ENCODE data around the gene SNRNP70. TPM values are rescaled to one million over a fixed set of nuclear protein-coding genes. Genes with fewer than 3 reads are reported as not detected.
A peak's percentile ranks its signal among the peaks of the same experiment; 100 is the strongest.

Gene SNRNP70
- total RNA-seq, 3 donors from 2014 or later, result 222 to 444 (median 316) TPM

GRCh38 chr19:49065905-49066512, 19.2 kb upstream of the SNRNP70 start:
- intact Hi-C loops (cut with DNase I; ENCODE audit: low total_unique reads), result loop anchor here (5.0 kb wide), 1 partner anchor 441 kb away; no protein-coding TSS in a partner anchor
- TF ChIP-seq POLR2AphosphoS5 (IDR thresholded peaks at IDR 0.05) (no peak), CTCF (IDR thresholded peaks at IDR 0.05) (no peak), POLR2A (IDR thresholded peaks at IDR 0.05) (no peak)
- Histone ChIP-seq H3K9me3 (no peaks in the 10 kb centered on the region), H3K36me3 (no peaks in the 10 kb centered on the region), H3K4me3 (no peak overlapping the region), H3K27ac (no peak overlapping the region), H3K4me1 (no peaks in the 10 kb centered on the region), H3K27me3 (peaks cover 0 to 15% of the 10 kb centered on the region in 2 donors)
- DNase-seq (ENCODE audit: low spot score in 2 of 2), result no peak

DNA sequence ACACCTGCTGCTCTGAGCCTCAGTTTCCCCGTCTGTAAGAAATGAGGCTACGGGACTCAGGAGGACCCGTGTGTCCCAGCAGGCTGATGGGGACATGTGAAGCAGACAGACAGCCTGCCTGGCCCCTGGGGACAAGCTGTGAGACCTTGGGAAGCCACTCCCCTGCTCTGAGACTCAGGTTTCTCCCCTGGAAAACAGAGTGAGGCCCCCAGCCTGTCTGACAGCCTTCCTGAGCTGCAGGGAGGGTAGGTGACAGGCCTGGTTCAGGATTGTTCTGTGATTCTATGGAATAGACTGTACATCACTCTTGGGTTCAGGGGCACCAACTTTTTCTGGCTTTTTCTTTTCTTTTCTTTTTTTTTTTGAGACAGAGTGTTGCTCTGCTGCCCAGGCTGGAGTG, 17.7 kb upstream of the SNRNP70 start:
- no peak for DNase-seq (ENCODE audit: low spot score in 2 of 2)
- H3K27me3 ChIP-seq, result peaks cover 6 to 27% of the 10 kb centered on the region in 2 donors
- intact Hi-C loops (cut with DNase I; ENCODE audit: low total_unique reads), result loop anchor here (5.0 kb wide), 1 partner anchor 440 kb away; no protein-coding TSS in a partner anchor
- no peaks in the 10 kb centered on the region for H3K9me3 ChIP-seq
- no peak overlapping the region for H3K4me3 ChIP-seq
- TF ChIP-seq POLR2A (IDR thresholded peaks at IDR 0.05), result no peak
- no peak for TF ChIP-seq CTCF (IDR thresholded peaks at IDR 0.05)
- no peak for TF ChIP-seq POLR2AphosphoS5 (IDR thresholded peaks at IDR 0.05)
- H3K36me3 ChIP-seq, result no peaks in the 10 kb centered on the region
- H3K4me1 ChIP-seq, result no peaks in the 10 kb centered on the region
- H3K27ac ChIP-seq, result no peak overlapping the region

DNA sequence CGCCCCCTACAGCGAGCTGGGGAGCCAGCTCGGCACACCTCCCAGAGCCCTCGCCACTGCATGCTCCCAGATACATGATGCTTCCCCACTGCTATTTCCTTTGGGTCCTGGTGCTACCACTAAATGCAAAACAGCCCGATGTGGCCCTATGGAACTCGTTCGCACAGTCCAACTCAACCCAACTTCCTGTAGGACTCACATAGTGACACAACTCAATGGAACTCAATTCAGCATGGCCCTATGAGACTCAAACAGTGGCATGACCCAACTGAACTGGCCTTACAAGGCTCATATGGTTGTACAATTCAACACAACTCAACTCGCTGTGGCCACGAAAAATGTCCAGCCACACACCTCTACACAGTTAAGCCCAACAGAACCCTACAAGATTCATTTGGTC, 16.2 kb upstream of the SNRNP70 start:
- Histone ChIP-seq H3K4me3 (no peak overlapping the region), H3K4me1 (no peaks in the 10 kb centered on the region), H3K9me3 (no peaks in the 10 kb centered on the region), H3K27ac (no peak overlapping the region), H3K27me3 (peaks cover 6 to 37% of the 10 kb centered on the region in 2 donors), H3K36me3 (no peaks in the 10 kb centered on the region)
- intact Hi-C loops (cut with DNase I; ENCODE audit: low total_unique reads), result loop anchor here (5.0 kb wide), 1 partner anchor 438 kb away; no protein-coding TSS in a partner anchor
- no peak for DNase-seq (ENCODE audit: low spot score in 2 of 2)
- TF ChIP-seq CTCF (IDR thresholded peaks at IDR 0.05), result no peak
- no peak for TF ChIP-seq POLR2AphosphoS5 (IDR thresholded peaks at IDR 0.05)
- no peak for TF ChIP-seq POLR2A (IDR thresholded peaks at IDR 0.05)

- H3K4me3 ChIP-seq, result no peak overlapping the region
- no peak for DNase-seq (ENCODE audit: low spot score in 2 of 2)
- H3K4me1 ChIP-seq, result no peaks in the 10 kb centered on the region
- H3K27ac ChIP-seq, result no peak overlapping the region
- H3K27me3 ChIP-seq, result peaks cover 6 to 35% of the 10 kb centered on the region in 2 donors
- TF ChIP-seq CTCF (IDR thresholded peaks at IDR 0.05), result no peak
- TF ChIP-seq POLR2AphosphoS5 (IDR thresholded peaks at IDR 0.05), result no peak
- TF ChIP-seq POLR2A (IDR thresholded peaks at IDR 0.05), result no peak
- H3K9me3 ChIP-seq, result no peaks in the 10 kb centered on the region
- no peaks in the 10 kb centered on the region for H3K36me3 ChIP-seq
- intact Hi-C loops (cut with DNase I; ENCODE audit: low total_unique reads), result loop anchor here (10.0 kb wide), 1 partner anchor 124 kb away; no protein-coding TSS in a partner anchor
These were observed 14.8 kb upstream of the SNRNP70 start for GRCh38 chr19:49070416-49070815.

- Histone ChIP-seq H3K9me3 (no peaks in the 10 kb centered on the region), H3K36me3 (no peaks in the 10 kb centered on the region), H3K4me1 (no peaks in the 10 kb centered on the region), H3K27ac (no peak overlapping the region), H3K4me3 (peak overlapping the region in 2 of 3 donors; percentile 23 to 46), H3K27me3 (peaks cover 6 to 35% of the 10 kb centered on the region in 2 donors)
- no peak for DNase-seq (ENCODE audit: low spot score in 2 of 2)
- intact Hi-C loops (cut with DNase I; ENCODE audit: low total_unique reads), result loop anchor here (10.0 kb wide), 1 partner anchor 123 kb away; no protein-coding TSS in a partner anchor
- no peak for TF ChIP-seq POLR2A (IDR thresholded peaks at IDR 0.05)
- no peak for TF ChIP-seq POLR2AphosphoS5 (IDR thresholded peaks at IDR 0.05)
- TF ChIP-seq CTCF (IDR thresholded peaks at IDR 0.05), result no peak
These were observed 13.2 kb upstream of the SNRNP70 start for GRCh38 chr19:49071860-49072547.
